GM18909 (cell line): Measurements from ENCODE around the gene PXDC1.
"Not testable (repeated sequence)": the region's sequence is repeated elsewhere in the genome, so short reads cannot be mapped to it uniquely, and the experiment has no call there.

Source experiments
- ATAC-seq: cut with Tn5 transposase; IDR thresholded peaks from one replicate; pipeline ENCODE4 v1.9.1; 2021; ENCODE audit warnings: mild to moderate bottlenecking; ENCODE audit not compliant: unreplicated experiment, poor library complexity

Gene PXDC1

GRCh38 chr6:3737149-3737830, 14.2 kb downstream of the PXDC1 start:
- no peak for ATAC-seq

- no peak for ATAC-seq
Measured at GRCh38 chr6:3735029-3735605, 16.4 kb downstream of the PXDC1 start.

- no peak for ATAC-seq
Measured at GRCh38 chr6:3734023-3734422, 17.5 kb downstream of the PXDC1 start.

- no peak for ATAC-seq
Measured at GRCh38 chr6:3733321-3733925, 18.1 kb downstream of the PXDC1 start.

GRCh38 chr6:3732345-3733141, 19.0 kb downstream of the PXDC1 start:
- ATAC-seq, result no peak

- no peak for ATAC-seq
Measured at GRCh38 chr6:3731700-3732099, 19.8 kb downstream of the PXDC1 start.

GRCh38 chr6:3729603-3730344, 21.7 kb downstream of the PXDC1 start:
- ATAC-seq, result no peak

GRCh38 chr6:3727593-3728108, 23.9 kb downstream of the PXDC1 start:
- ATAC-seq, result no peak

- ATAC-seq, result no peak
Measured at GRCh38 chr6:3727036-3727435, 24.5 kb downstream of the PXDC1 start.

- ATAC-seq, result no peak
Measured at GRCh38 chr6:3726421-3726820, 25.1 kb downstream of the PXDC1 start.

GRCh38 chr6:3725145-3726047, 26.1 kb downstream of the PXDC1 start:
- ATAC-seq, result no peak

- no peak for ATAC-seq
Measured at GRCh38 chr6:3724451-3725144, 26.9 kb downstream of the PXDC1 start.

- no peak for ATAC-seq
Measured at GRCh38 chr6:3723966-3724365, 27.5 kb downstream of the PXDC1 start.

GRCh38 chr6:3723251-3723650, 28.3 kb downstream of the PXDC1 start:
- no peak for ATAC-seq

GRCh38 chr6:3722785-3723184, 28.7 kb downstream of the PXDC1 start:
- ATAC-seq, result no peak

GRCh38 chr6:3721810-3722621, 29.5 kb downstream of the PXDC1 start:
- no peak for ATAC-seq

GRCh38 chr6:3720770-3721169, 30.7 kb downstream of the PXDC1 start:
- not testable (repeated sequence) for ATAC-seq
